Type B pancreatic cell (in vitro differentiated cells): ENCODE results near the gene ZXDA. TPM values are rescaled to one million over a fixed set of nuclear protein-coding genes. Genes with fewer than 3 reads are reported as not detected.

ENCODE experiments used
- DNase-seq: peaks from one replicate; pipeline ENCODE4 v3.0.0; 2021; ENCODE audit warnings: mixed read lengths; ENCODE audit not compliant: unreplicated experiment; ENCODE audit errors: extremely low spot score
- H3K27ac Mint-ChIP-seq: 2 replicates; pipeline ENCODE4 v1.8.0; 2021; ENCODE audit warnings: mild to moderate bottlenecking, mixed read lengths
- H3K27me3 Mint-ChIP-seq: 2 replicates; pipeline ENCODE4 v1.8.0; 2021; ENCODE audit warnings: mixed read lengths
- H3K36me3 Mint-ChIP-seq: 2 replicates; pipeline ENCODE4 v1.8.0; 2021; ENCODE audit warnings: mixed read lengths
- H3K4me1 Mint-ChIP-seq: one replicate; pipeline ENCODE4 v1.8.0; 2021; ENCODE audit warnings: mixed read lengths; ENCODE audit not compliant: unreplicated experiment
- H3K4me3 Mint-ChIP-seq: 2 replicates; pipeline ENCODE4 v1.8.0; 2021; ENCODE audit warnings: mild to moderate bottlenecking, mixed read lengths
- H3K9me3 Mint-ChIP-seq: 2 replicates; pipeline ENCODE4 v1.8.0; 2021; ENCODE audit warnings: mixed read lengths
- total RNA-seq: library from RNA; stranded (reverse); gene quantifications from 2 replicates; pipeline ENCODE4 v1.2.1, GENCODE V29; 2021; ENCODE audit warnings: low replicate concordance
- TF ChIP-seq, protein P1 (sequence below): fragments of 200-600 bp; sonication (generic); conservative IDR thresholded peaks from 2 replicates; pipeline ENCODE4 v1.5.0; 2021; ENCODE audit warnings: antibody characterized with exemption, mild to moderate bottlenecking

ZXDA gene
- total RNA-seq, 1 donor from 2014 or later, result not detected

DNA sequence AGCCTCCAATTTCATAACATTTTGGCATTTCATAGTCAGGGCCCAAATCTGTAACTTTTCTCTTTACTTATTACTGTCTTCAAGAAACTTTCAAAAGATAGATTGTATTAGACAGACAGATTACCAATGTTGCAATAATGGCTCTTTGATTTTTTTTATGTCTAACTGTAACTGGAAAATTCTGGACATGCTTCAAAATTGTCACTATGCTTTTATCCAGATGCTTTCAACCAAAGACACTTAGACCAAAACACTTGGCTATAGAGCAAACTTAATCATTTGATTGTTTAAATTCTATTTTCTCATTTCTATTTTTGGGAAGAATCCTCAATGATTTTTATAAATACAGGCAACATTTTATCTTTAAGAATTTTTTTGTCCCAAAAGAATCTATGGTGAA lies 10.4 kb downstream of the ZXDA start:
- Mint-ChIP-seq H3K9me3 (no peaks in the 10 kb centered on the region), H3K27ac (no peak overlapping the region), H3K36me3 (no peaks in the 10 kb centered on the region), H3K27me3 (no peaks in the 10 kb centered on the region), H3K4me1 (no peaks in the 10 kb centered on the region), H3K4me3 (no peak overlapping the region)
- no peak for DNase-seq
- TF ChIP-seq, protein P1, sequence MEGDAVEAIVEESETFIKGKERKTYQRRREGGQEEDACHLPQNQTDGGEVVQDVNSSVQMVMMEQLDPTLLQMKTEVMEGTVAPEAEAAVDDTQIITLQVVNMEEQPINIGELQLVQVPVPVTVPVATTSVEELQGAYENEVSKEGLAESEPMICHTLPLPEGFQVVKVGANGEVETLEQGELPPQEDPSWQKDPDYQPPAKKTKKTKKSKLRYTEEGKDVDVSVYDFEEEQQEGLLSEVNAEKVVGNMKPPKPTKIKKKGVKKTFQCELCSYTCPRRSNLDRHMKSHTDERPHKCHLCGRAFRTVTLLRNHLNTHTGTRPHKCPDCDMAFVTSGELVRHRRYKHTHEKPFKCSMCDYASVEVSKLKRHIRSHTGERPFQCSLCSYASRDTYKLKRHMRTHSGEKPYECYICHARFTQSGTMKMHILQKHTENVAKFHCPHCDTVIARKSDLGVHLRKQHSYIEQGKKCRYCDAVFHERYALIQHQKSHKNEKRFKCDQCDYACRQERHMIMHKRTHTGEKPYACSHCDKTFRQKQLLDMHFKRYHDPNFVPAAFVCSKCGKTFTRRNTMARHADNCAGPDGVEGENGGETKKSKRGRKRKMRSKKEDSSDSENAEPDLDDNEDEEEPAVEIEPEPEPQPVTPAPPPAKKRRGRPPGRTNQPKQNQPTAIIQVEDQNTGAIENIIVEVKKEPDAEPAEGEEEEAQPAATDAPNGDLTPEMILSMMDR, result no peak

DNA sequence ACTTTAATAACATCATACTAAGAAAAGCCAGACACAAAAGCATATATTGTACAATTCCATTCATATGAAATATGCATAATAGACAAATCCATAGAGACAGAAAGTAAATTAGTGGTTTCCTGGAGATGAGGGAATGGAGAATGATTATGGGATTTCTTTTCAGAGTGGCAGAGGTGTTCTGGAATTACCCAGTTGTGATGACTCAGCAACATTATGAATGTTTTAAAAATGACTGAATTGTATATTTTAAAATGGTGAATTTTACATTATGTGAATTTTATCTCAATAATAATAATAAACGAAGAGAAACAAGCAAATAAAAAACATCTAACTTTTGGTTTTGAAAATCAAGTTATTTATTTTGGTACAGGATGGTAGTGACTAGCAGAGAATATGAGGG lies 11.2 kb downstream of the ZXDA start:
- no peak for DNase-seq
- no peak overlapping the region for H3K27ac Mint-ChIP-seq
- no peaks in the 10 kb centered on the region for H3K36me3 Mint-ChIP-seq
- H3K27me3 Mint-ChIP-seq, result no peaks in the 10 kb centered on the region
- H3K4me1 Mint-ChIP-seq, result no peaks in the 10 kb centered on the region
- TF ChIP-seq, protein P1, result no peak
- H3K4me3 Mint-ChIP-seq, result no peak overlapping the region
- no peaks in the 10 kb centered on the region for H3K9me3 Mint-ChIP-seq

DNA sequence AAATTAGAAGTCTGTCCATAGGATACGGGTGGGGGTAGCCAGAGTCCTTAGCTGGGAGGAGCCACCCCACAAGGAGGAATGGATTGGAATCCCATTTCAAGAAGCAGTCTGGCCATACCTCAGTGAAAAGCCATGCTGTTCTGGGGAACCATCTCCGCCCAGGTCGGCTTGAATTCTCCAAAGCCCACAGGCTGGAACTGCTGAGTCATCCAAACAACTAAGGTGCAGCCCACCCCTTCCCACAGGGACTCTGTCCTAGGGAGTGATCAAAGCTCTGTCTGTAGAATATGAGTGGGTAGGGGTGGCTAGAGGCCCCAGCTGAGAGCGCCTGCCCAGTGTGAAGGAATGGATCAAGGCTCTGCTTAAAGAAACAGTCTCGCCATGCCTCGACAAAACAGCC lies 38.8 kb downstream of the ZXDA start:
- H3K4me3 Mint-ChIP-seq, result no peak overlapping the region
- no peaks in the 10 kb centered on the region for H3K4me1 Mint-ChIP-seq
- TF ChIP-seq, protein P1, result no peak
- no peaks in the 10 kb centered on the region for H3K36me3 Mint-ChIP-seq
- H3K9me3 Mint-ChIP-seq, result peaks cover 21% of the 10 kb centered on the region
- no peak for DNase-seq
- H3K27ac Mint-ChIP-seq, result no peak overlapping the region
- H3K27me3 Mint-ChIP-seq, result no peaks in the 10 kb centered on the region

Other genes with a start within 250 kb of the ZXDA start
- not detected in 2 replicates for gene NLRP2B, start 230.2 kb downstream of the ZXDA start, total RNA-seq